ENCODE measurements around the gene CITED1.

DNA sequence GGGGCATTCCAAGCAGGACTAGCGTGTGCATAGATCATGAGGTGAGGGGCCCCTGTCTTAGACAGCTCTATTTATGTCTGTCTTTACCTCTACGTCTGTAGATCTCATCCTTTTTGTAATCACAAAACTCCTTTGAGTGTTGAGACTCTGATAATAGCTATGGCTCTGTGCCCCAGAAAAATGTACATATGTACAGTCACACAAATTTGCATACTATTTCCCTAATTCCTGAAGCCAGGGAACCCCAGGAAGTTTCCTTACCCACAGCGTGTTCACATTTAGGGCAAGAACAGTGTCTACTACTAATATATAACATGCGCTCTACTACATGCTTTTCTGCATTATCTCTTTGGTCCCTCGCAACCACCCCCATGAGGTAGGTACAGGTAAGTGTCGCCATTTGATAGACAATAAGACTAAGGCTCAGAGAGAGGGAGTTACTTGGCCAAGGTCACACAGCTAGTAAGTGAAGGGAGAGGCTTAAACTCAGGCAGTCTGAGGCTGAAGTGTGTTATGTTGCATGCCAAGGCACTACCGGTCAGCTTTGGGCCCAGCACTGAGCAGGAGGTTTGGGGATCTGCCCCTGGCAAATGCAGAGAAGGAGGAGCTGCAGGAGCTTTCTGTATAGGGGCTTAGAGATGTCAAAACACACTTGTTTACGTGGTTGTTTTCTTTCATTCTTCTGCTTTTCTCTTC is 21.0 kb upstream of the CITED1 start:
- TF ChIP-seq HOXA7 (CRISPR knock-in tag; IDR thresholded peaks at IDR 0.05) = no peak
- TF ChIP-seq, protein P1, sequence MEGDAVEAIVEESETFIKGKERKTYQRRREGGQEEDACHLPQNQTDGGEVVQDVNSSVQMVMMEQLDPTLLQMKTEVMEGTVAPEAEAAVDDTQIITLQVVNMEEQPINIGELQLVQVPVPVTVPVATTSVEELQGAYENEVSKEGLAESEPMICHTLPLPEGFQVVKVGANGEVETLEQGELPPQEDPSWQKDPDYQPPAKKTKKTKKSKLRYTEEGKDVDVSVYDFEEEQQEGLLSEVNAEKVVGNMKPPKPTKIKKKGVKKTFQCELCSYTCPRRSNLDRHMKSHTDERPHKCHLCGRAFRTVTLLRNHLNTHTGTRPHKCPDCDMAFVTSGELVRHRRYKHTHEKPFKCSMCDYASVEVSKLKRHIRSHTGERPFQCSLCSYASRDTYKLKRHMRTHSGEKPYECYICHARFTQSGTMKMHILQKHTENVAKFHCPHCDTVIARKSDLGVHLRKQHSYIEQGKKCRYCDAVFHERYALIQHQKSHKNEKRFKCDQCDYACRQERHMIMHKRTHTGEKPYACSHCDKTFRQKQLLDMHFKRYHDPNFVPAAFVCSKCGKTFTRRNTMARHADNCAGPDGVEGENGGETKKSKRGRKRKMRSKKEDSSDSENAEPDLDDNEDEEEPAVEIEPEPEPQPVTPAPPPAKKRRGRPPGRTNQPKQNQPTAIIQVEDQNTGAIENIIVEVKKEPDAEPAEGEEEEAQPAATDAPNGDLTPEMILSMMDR (IDR thresholded peaks at IDR 0.05) = no peak
- TF ChIP-seq, protein P2, sequence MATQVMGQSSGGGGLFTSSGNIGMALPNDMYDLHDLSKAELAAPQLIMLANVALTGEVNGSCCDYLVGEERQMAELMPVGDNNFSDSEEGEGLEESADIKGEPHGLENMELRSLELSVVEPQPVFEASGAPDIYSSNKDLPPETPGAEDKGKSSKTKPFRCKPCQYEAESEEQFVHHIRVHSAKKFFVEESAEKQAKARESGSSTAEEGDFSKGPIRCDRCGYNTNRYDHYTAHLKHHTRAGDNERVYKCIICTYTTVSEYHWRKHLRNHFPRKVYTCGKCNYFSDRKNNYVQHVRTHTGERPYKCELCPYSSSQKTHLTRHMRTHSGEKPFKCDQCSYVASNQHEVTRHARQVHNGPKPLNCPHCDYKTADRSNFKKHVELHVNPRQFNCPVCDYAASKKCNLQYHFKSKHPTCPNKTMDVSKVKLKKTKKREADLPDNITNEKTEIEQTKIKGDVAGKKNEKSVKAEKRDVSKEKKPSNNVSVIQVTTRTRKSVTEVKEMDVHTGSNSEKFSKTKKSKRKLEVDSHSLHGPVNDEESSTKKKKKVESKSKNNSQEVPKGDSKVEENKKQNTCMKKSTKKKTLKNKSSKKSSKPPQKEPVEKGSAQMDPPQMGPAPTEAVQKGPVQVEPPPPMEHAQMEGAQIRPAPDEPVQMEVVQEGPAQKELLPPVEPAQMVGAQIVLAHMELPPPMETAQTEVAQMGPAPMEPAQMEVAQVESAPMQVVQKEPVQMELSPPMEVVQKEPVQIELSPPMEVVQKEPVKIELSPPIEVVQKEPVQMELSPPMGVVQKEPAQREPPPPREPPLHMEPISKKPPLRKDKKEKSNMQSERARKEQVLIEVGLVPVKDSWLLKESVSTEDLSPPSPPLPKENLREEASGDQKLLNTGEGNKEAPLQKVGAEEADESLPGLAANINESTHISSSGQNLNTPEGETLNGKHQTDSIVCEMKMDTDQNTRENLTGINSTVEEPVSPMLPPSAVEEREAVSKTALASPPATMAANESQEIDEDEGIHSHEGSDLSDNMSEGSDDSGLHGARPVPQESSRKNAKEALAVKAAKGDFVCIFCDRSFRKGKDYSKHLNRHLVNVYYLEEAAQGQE (IDR thresholded peaks at IDR 0.05) = no peak
- TF ChIP-seq NR3C1 (IDR thresholded peaks at IDR 0.05) = no peak
- no peak for TF ChIP-seq EP300 (IDR thresholded peaks at IDR 0.05)
- TF ChIP-seq POLR2A (IDR thresholded peaks at IDR 0.05; ENCODE audit: low read length) = no peak
- TF ChIP-seq, protein P3, sequence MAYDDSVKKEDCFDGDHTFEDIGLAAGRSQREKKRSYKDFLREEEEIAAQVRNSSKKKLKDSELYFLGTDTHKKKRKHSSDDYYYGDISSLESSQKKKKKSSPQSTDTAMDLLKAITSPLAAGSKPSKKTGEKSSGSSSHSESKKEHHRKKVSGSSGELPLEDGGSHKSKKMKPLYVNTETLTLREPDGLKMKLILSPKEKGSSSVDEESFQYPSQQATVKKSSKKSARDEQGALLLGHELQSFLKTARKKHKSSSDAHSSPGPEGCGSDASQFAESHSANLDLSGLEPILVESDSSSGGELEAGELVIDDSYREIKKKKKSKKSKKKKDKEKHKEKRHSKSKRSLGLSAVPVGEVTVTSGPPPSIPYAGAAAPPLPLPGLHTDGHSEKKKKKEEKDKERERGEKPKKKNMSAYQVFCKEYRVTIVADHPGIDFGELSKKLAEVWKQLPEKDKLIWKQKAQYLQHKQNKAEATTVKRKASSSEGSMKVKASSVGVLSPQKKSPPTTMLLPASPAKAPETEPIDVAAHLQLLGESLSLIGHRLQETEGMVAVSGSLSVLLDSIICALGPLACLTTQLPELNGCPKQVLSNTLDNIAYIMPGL (CRISPR knock-in tag; IDR thresholded peaks at IDR 0.05; ENCODE audit: borderline replicate concordance) = no peak
- no peak for TF ChIP-seq SMC3 (IDR thresholded peaks at IDR 0.05)
- TF ChIP-seq CHD2 (IDR thresholded peaks at IDR 0.05; ENCODE audit: low read length, partially characterized antibody) = no peak
- no peak for TF ChIP-seq BHLHE40 (IDR thresholded peaks at IDR 0.05; ENCODE audit: low read depth, low read length)
- TF ChIP-seq KDM1A (IDR thresholded peaks at IDR 0.05; ENCODE audit: low read depth) = no peak
- no peak for TF ChIP-seq MYC (IDR thresholded peaks at IDR 0.05; ENCODE audit: borderline replicate concordance, low read length)
- no peak for TF ChIP-seq RAD21 (conservative IDR thresholded peaks at IDR 0.05 in 1 of 2, IDR thresholded peaks at IDR 0.05 in 1 of 2)

All from A549 (cell line).